Measurements from ENCODE around the gene TRIM24. TPM values are rescaled to one million over a fixed set of nuclear protein-coding genes. Genes with fewer than 3 reads are reported as not detected.
A peak's percentile ranks its signal among the peaks of the same experiment; 100 is the strongest.

Gene TRIM24
- total RNA-seq, 2 experiments from 2014 or later, result 14.1 to 16.0 TPM

DNA sequence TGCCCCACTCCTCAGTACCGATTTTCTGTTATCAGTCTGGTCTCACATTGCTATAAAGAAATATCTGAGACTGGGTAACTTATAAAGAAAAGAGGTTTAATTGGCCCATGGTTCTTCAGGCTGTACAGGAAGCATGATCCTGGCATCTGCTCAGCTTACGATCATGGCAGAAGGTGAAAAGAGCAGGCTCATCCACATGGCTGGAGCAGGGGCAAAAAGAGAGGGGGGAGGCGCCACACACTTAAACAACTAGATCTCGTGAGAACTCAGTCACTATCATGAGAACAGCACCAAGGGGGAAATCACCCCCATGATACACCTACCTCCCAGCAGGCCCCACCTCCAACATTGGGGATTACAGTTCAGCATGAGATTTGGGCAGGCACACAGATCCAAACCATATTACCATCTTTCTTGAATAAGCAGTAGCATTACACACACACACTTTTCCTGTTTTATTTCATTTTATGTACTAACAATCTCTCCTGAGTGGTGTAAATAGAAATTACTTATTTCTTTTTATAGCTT lies 53.3 kb downstream of the TRIM24 start:
- CTCF ChIA-PET, result no interaction called here
- intact Hi-C loops (cut with DNase I, micrococcal nuclease), result no loop called here
- no peaks in the 10 kb centered on the region for H3K27me3 ChIP-seq (ENCODE audit: control insufficient read depth in 1 of 2, insufficient read depth in 2 of 2, low read length in 2 of 2)
- H3K36me3 ChIP-seq (ENCODE audit: insufficient read depth, low read length), result peaks cover 37% of the 10 kb centered on the region
- Mint-ChIP-seq H3K4me3 (no peak overlapping the region), H3K27ac (no peak overlapping the region), H3K27me3 (no peaks in the 10 kb centered on the region), H3K4me1 (ENCODE audit: low read depth) (peaks cover 15% of the 10 kb centered on the region), H3K9me3 (peaks cover 6% of the 10 kb centered on the region), H3K36me3 (ENCODE audit: low read depth) (peaks cover 95% of the 10 kb centered on the region)
- POLR2A ChIA-PET, result no interaction called here
- H3K9me3 ChIP-seq (ENCODE audit: control insufficient read depth in 1 of 2, insufficient read depth in 1 of 2, low read length in 2 of 2), result peaks cover 0 to 11% of the 10 kb centered on the region in 2 experiments
- no peaks in the 10 kb centered on the region for H3K4me1 ChIP-seq (ENCODE audit: insufficient read depth, low read length)
- DNase-seq (no peak), ATAC-seq (ENCODE audit: poor library complexity) (no peak)
- no peak overlapping the region for H3K4me3 ChIP-seq (ENCODE audit: low read length)
- no peak overlapping the region for H3K27ac ChIP-seq (ENCODE audit: low read depth in 1 of 2, low read length in 2 of 2)
- TF ChIP-seq CTCF (IDR thresholded peaks at IDR 0.05), result no peak

DNA sequence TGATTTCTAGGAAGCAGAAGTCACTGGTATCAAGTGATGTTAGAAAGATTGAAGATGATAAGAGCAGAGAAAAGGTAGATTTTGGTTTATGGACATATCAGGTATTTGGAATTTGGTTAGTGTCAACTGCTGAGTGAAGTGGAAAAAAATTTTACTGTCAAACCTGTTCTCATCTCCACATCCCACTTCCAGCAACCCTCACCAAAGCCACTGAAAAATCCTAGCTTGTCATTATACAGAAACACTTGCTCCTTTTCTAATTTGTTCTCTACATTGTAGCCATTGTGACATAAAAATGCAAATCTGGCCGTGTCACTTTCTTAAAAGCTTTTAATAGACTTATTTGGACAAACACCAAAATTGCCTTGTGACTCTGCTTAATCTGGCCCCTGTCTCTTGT lies 54.0 kb downstream of the TRIM24 start:
- no peaks in the 10 kb centered on the region for H3K27me3 Mint-ChIP-seq
- Histone ChIP-seq H3K27ac (ENCODE audit: low read depth in 1 of 2, low read length in 2 of 2) (no peak overlapping the region), H3K27me3 (ENCODE audit: control insufficient read depth in 1 of 2, insufficient read depth in 2 of 2, low read length in 2 of 2) (no peaks in the 10 kb centered on the region), H3K9me3 (ENCODE audit: control insufficient read depth in 1 of 2, insufficient read depth in 1 of 2, low read length in 2 of 2) (peaks cover 0 to 11% of the 10 kb centered on the region in 2 experiments), H3K4me1 (ENCODE audit: insufficient read depth, low read length) (no peaks in the 10 kb centered on the region), H3K4me3 (ENCODE audit: low read length) (no peak overlapping the region), H3K36me3 (ENCODE audit: insufficient read depth, low read length) (peaks cover 43% of the 10 kb centered on the region)
- peaks cover 6% of the 10 kb centered on the region for H3K9me3 Mint-ChIP-seq
- peaks cover 95% of the 10 kb centered on the region for H3K36me3 Mint-ChIP-seq (ENCODE audit: low read depth)
- no peak for TF ChIP-seq CTCF (IDR thresholded peaks at IDR 0.05)
- DNase-seq, result no peak
- peaks cover 15% of the 10 kb centered on the region for H3K4me1 Mint-ChIP-seq (ENCODE audit: low read depth)
- intact Hi-C loops (cut with DNase I, micrococcal nuclease), result no loop called here
- ChIA-PET CTCF (no interaction called here), POLR2A (no interaction called here)
- H3K27ac Mint-ChIP-seq, result peak overlapping the region; percentile 1
- no peak for ATAC-seq (ENCODE audit: poor library complexity)
- H3K4me3 Mint-ChIP-seq, result no peak overlapping the region

GRCh38 chr7:138515001-138515528 lies 55.0 kb downstream of the TRIM24 start:
- Mint-ChIP-seq H3K27me3 (no peaks in the 10 kb centered on the region), H3K4me1 (ENCODE audit: low read depth) (peaks cover 10% of the 10 kb centered on the region), H3K4me3 (no peak overlapping the region), H3K9me3 (peaks cover 6% of the 10 kb centered on the region), H3K36me3 (ENCODE audit: low read depth) (peaks cover 98% of the 10 kb centered on the region), H3K27ac (peak overlapping the region; percentile 1)
- DNase-seq (no peak), ATAC-seq (ENCODE audit: poor library complexity) (no peak)
- Histone ChIP-seq H3K27ac (ENCODE audit: low read depth in 1 of 2, low read length in 2 of 2) (no peak overlapping the region), H3K4me3 (ENCODE audit: low read length) (no peak overlapping the region), H3K9me3 (ENCODE audit: control insufficient read depth in 1 of 2, insufficient read depth in 1 of 2, low read length in 2 of 2) (peaks cover 0 to 11% of the 10 kb centered on the region in 2 experiments), H3K27me3 (ENCODE audit: control insufficient read depth in 1 of 2, insufficient read depth in 2 of 2, low read length in 2 of 2) (no peaks in the 10 kb centered on the region), H3K36me3 (ENCODE audit: insufficient read depth, low read length) (peaks cover 53% of the 10 kb centered on the region), H3K4me1 (ENCODE audit: insufficient read depth, low read length) (no peaks in the 10 kb centered on the region)
- ChIA-PET CTCF (no interaction called here), POLR2A (no interaction called here)
- TF ChIP-seq CTCF (IDR thresholded peaks at IDR 0.05), result no peak
- intact Hi-C loops (cut with DNase I, micrococcal nuclease), result no loop called here
